ENCODE data around the gene BMP4.

The BMP4 gene

GRCh38 chr14:53942970-53943750, 13.5 kb downstream of the BMP4 start:
- no peak for DNase-seq (ENCODE audit: extremely low spot score)
- POLR2A ChIA-PET = no interaction called here
- TF ChIP-seq, protein P1, sequence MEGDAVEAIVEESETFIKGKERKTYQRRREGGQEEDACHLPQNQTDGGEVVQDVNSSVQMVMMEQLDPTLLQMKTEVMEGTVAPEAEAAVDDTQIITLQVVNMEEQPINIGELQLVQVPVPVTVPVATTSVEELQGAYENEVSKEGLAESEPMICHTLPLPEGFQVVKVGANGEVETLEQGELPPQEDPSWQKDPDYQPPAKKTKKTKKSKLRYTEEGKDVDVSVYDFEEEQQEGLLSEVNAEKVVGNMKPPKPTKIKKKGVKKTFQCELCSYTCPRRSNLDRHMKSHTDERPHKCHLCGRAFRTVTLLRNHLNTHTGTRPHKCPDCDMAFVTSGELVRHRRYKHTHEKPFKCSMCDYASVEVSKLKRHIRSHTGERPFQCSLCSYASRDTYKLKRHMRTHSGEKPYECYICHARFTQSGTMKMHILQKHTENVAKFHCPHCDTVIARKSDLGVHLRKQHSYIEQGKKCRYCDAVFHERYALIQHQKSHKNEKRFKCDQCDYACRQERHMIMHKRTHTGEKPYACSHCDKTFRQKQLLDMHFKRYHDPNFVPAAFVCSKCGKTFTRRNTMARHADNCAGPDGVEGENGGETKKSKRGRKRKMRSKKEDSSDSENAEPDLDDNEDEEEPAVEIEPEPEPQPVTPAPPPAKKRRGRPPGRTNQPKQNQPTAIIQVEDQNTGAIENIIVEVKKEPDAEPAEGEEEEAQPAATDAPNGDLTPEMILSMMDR (IDR thresholded peaks at IDR 0.05; ENCODE audit: control extremely low read depth, extremely low read depth, low read depth, missing control alignments) = no peak
- CTCF ChIA-PET = interaction anchor here (0.9 to 2.9 kb wide), 4 partner anchors 9 to 16 kb away, joined by 3 to 9 read pairs (median 6); no protein-coding TSS in a partner anchor

- CTCF ChIA-PET = interaction anchor here (1.1 to 4.4 kb wide), 10 partner anchors 9 to 399 kb away, joined by 3 to 29 read pairs (median 4); partner anchors contain the start of gene BMP4
These were observed 18.3 kb downstream of the BMP4 start for GRCh38 chr14:53938136-53938837.

DNA sequence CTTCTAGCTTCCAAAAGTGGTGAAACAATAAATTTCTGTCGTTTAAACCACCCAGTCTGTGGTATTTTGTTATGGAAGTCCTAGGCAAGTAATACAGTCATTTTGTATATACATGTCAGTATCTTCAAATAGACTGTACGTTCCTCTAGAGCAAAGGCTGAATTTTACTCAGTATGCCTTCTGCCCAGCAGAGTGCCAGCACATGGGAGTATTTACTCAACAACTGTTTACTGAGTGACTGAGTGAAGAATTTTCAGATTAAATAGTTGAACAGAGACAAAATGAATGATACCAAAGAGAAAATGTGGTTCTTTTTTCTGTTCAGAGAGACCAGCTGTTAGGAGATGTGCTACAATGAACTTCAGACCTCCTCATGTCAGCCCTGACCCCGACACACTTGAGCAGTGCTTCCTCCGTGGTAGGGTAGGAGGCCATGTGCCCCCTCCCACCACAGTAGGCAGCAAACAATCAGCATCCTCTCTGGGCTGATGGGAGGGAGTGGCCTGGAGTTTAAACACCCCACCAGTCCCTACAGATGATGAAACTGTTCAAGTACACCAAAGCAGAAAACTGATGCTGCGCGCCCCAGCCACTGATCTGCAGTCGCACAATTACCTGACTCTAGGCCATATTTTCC, 21.7 kb downstream of the BMP4 start:
- no peak for DNase-seq (ENCODE audit: extremely low spot score)
- CTCF ChIA-PET = interaction anchor here (1.2 to 3.1 kb wide), 2 partner anchors 9 to 18 kb away, joined by 3 to 9 read pairs; no protein-coding TSS in a partner anchor
- POLR2A ChIA-PET = no interaction called here
- TF ChIP-seq, protein P1 (IDR thresholded peaks at IDR 0.05; ENCODE audit: control extremely low read depth, extremely low read depth, low read depth, missing control alignments) = no peak

More at GRCh38 chr14:53938136-53938837, 18.3 kb downstream of the BMP4 start:
- DNase-seq (ENCODE audit: extremely low spot score) = no peak
- TF ChIP-seq, protein P1 (IDR thresholded peaks at IDR 0.05; ENCODE audit: control extremely low read depth, extremely low read depth, low read depth, missing control alignments) = no peak
- POLR2A ChIA-PET = interaction anchor here (0.6 kb wide), 1 partner anchor 12 kb away, joined by 3 read pairs; no protein-coding TSS in a partner anchor

GRCh38 chr14:53932966-53933365, 23.7 kb downstream of the BMP4 start:
- TF ChIP-seq, protein P1 (IDR thresholded peaks at IDR 0.05; ENCODE audit: control extremely low read depth, extremely low read depth, low read depth, missing control alignments) = no peak
- CTCF ChIA-PET = interaction anchor here (3.1 kb wide), 1 partner anchor 11 kb away, joined by 9 read pairs; no protein-coding TSS in a partner anchor
- POLR2A ChIA-PET = no interaction called here
- no peak for DNase-seq (ENCODE audit: extremely low spot score)

- CTCF ChIA-PET = interaction anchor here (0.7 to 3.8 kb wide), 16 partner anchors 9 to 462 kb away, joined by 3 to 29 read pairs (median 5); no protein-coding TSS in a partner anchor
- POLR2A ChIA-PET = no interaction called here
- DNase-seq (ENCODE audit: extremely low spot score) = peak; percentile 29
- TF ChIP-seq, protein P1 (IDR thresholded peaks at IDR 0.05; ENCODE audit: control extremely low read depth, extremely low read depth, low read depth, missing control alignments) = peak; percentile 61
These were observed 26.5 kb downstream of the BMP4 start for GRCh38 chr14:53929871-53930715.
